Measurements from ENCODE around the gene TBX19.
"Not testable (repeated sequence)": the region's sequence is repeated elsewhere in the genome, so short reads cannot be mapped to it uniquely, and the experiment has no call there.

TBX19 gene

DNA sequence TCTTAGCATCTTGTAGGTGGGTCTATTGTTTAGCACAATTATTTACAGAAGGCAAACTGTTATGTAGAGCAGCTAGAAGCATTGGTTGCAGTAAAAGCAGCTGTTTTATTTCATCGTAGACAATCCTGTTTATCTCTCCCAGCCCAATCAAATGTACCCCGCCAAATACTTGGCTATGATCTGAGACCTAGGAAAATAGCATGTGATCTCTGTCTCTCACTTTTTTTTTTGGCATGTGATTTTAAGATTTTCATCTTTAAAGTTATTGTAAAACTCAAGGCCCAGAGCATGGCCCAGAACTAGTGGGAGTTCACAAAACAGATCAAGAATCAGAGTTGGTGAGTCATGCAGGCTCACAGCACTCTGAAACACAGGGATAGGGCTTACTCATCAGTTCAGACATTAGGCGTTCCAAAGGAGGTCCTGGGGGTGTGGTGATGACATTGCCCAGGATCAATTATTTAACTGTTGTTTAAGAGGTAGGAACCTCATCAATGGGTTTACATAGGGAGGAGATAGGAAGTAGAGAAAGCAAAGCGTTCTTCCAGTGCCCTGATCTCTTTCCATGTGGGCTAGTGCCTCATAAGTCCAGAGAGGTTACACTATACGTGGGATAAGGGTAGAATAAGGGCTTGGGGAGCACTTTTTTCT lies 40.2 kb downstream of the TBX19 start:
- DNase-seq (ENCODE audit: low read depth): no peak

DNA sequence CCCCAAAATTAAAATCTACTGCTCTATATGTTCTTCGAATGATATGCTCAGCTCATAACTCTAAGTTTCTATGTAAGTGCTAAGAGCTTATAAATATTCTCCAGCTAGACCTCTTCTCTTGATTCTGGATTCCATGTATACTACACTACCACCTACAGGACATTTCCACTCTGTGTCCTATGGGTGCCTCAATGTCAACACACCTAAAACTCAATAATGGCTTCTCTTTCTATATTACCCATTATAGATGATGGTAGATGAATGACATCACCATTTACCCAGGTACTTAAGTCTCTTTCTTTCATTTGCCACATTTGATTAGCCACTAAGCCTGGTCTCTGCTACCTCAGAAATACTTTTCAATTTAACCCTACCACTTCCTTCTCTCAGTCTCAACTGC lies 41.3 kb downstream of the TBX19 start:
- no peak for DNase-seq (ENCODE audit: low read depth)

DNA sequence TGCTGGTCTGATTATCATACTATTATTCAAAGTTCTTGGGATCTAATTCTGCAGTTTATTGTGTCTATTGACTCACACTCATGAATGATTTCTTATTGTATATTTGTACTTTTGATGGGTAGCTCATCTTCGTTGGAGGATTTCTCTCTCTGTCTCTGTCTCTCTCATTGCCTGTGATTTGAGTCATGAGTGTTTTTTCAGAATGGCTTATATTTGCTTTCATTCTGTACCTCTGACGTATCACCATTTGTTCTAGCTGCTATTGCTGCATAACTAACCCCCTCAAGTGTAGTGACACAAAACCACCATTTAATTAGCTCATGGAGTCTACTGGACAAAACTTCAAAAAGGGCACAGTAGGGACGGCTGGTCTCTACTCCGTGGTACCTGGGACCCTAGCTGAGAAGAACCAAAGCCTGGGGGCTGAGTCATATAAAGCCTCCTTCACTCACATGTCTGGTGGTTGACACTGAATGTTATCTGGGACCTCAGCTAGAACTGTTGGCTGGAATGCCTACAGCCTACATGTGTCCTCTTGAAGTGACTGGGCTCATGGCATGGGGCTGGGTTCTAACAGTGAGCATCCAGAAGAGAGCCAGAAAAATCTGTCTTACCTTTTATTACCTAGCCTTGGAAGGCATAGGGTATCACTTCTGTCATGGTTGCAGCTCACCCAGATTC lies 44.2 kb downstream of the TBX19 start:
- no peak for DNase-seq (ENCODE audit: low read depth)

DNA sequence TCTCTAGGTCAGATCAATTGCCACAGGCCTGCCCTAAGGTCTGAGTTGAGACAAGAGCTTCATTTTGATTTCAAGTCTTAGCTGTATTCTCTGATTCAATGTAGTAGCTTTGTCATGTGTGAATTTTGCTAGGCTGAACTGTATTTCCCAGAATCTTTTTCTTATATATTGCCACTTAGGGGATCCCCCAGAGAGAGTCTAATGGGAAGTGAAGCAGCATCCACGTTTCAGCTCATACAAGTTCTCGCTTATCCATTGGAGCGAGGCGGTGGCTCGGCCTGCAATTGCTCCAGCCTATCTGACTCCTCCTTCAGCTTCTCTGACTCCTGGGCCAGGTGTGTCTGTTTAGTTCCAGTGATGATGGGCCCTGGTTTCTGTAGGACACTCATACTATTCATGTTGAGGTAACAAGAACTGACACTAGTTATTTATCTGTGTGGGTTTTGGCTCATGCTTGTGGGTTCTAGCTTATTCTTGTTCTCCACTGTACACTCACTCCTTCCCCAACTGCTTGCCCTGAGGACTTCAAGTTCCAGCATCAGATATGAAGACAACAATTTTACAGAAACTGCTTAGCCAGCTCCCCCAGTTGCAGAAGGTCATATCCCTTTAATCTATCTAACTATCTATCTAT lies 48.2 kb downstream of the TBX19 start:
- DNase-seq (ENCODE audit: low read depth): no peak

- no peak for DNase-seq (ENCODE audit: low read depth)
Measured at GRCh38 chr1:168330285-168330684, 49.6 kb downstream of the TBX19 start.

DNA sequence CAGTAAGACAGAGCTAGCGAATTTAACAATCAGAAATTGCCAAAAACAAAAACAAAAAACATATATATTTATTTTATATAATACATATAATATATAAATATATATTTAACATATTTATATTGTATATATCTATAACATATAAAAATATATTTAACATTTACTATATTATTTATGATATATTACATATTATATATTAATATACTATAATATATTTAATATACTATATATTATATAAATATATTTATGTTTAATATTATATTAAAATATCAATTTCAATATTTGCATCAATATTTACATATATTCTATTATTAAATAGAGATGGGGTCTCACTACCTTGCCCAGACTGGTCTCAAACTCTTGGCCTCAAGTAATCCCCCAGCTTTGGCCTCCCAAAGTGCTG lies 50.9 kb downstream of the TBX19 start:
- no peak for DNase-seq (ENCODE audit: low read depth)

GRCh38 chr1:168333562-168334276 lies 53.0 kb downstream of the TBX19 start:
- DNase-seq (ENCODE audit: low read depth): no peak

- no peak for DNase-seq (ENCODE audit: low read depth)
Measured at GRCh38 chr1:168335500-168335899, 54.8 kb downstream of the TBX19 start.

DNA sequence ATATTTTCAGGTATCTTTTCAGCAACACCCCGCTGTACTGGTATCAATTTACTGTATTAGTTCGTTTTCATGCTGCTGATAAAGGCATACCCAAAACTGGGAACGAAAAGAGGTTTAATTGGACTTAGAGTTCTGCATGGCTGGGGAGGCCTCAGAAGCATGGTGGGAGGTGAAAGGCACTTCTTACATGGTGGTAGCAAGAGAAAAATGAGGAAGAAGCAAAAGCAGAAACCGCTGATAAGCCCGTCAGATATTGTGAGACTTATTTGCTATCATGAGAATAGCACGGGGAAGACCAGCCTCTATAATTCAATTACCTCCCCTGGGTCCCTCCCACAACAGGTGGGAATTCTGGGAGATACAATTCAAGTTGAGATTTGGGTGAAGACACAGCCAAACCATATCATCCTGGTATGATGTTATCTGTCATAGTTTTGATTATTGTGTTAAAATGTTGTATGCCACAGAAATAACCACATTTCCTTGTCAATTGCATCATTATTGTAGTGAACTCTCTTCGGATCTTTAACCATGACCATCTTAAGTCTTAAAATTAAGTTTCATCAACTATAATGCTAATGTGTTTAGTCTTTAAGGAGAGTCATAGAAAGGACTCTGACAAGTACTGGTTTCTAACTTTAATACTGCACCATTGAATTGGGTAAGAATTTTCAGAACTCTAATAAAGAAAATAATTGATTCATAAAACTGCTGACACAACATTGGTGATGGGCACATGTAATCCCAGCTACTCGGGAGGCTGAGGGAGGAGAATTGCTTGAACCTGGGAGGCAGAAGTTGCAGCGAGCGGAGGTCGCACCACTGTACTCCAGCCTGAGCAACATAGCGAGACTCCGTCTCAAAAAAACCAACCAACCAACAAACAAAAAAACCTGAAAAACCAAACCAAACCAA lies 58.2 kb downstream of the TBX19 start:
- DNase-seq (ENCODE audit: low read depth): no peak

GRCh38 chr1:168340781-168341482 lies 60.3 kb downstream of the TBX19 start:
- DNase-seq (ENCODE audit: low read depth): no peak

DNA sequence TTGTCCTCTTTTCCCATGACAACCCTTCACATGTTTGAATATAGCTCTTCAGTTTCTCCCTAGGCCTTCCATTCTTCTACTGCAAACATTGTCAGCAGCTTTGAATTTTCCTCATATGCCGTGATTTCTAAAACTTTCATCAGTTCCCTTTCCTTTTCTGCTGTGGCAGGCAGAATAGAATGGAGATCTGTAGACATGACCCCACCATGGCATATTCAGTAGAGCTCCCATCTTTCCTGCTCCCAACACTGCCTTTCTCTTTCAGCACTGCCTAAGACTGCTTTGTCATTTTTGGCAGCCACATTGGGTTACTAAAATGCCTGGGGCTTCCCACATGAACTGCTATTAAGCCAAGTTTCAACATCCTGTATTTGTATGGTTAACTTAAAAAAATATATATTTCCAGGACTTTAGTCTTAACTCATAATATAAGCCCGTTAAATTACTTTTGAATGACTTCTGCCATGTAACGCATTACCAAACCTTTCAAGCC lies 60.9 kb downstream of the TBX19 start:
- no peak for DNase-seq (ENCODE audit: low read depth)

DNA sequence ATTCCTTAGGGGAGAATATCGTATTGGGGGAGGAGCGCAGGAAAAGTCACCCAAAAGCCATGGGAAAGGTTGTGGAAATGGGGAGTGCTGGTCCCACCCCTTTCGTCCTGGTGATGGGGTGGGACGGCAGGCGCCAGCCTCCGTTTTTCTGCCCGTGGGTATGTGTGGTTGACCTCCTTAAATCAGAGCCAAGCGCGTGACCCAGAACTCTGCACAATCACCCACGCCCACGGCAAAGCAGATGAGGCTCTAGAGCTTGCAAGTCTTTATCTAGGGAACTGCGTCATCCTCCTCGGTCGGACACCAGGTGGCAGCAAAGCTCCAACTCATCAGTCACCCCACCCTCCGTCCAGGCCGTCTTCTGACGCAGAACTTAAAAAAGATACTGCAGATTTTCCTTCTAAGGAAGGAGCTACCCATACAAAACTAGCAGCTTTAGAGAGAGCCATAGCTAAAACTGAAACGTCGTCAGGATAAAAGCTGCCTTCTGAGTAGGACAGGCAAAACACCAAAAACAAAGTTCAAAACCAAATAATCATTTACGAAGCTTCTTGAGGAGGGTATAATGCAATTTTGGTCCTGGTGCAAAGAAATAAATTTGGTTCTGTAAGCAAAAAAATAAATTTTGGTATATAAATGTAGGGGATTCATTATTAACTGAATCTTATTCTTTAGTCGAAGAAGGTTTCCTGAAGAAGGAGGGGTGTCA lies 62.0 kb downstream of the TBX19 start:
- DNase-seq (ENCODE audit: low read depth): peak; percentile 58

- DNase-seq (ENCODE audit: low read depth): no peak
Measured at GRCh38 chr1:168343566-168343965, 62.9 kb downstream of the TBX19 start.

- no peak for DNase-seq (ENCODE audit: low read depth)
Measured at GRCh38 chr1:168344517-168344916, 63.8 kb downstream of the TBX19 start.

DNA sequence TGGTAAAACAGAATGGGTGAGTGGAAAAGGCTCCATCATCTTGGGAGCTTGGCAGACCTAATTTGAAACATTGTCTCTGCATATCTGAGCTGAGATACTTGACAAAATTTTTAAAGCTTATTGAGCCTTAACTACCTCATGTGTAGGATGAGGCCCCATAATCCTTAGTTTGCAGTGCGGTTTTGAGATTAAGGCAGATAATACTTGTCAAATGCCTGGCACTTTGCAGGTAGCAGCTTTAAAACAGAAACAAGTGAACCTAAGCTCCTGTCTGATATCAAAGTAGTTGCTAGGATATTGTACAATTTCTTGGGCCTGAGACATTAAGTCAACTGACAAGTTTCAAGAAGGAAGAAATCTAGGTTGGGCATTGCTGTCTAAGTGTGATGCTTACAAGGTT lies 65.3 kb downstream of the TBX19 start:
- no peak for DNase-seq (ENCODE audit: low read depth)

GRCh38 chr1:168347630-168348029 lies 67.0 kb downstream of the TBX19 start:
- no peak for DNase-seq (ENCODE audit: low read depth)

DNA sequence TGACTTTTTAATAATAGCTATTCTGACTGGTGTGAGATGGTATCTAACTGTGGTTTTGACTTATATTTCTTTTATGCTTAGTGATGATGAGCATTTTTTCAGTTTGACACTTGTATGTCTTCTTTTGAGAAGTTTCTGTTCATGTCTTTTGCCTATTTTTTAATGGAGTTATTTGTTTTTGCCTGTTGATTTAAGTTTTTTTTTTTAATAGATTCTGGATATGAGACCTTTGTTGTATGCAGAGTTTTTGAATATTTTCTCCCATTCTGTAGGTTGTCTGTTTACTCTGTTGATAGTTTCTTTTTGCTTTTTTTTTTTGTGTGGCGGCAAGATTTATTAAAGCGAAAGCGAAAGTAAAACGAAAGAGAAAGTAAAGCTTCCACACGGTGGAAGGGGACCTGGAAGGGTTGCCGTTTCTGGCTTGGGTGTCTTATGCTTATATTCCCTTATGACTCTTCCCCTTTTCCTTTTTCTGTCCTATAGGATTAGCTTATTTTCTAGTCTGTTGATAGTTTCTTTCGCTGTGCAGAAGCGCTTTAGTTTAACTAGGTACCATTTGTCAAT lies 67.6 kb downstream of the TBX19 start:
- no peak for DNase-seq (ENCODE audit: low read depth)

GRCh38 chr1:168354335-168355269 lies 73.9 kb downstream of the TBX19 start:
- DNase-seq (ENCODE audit: low read depth): not testable (repeated sequence)

All from stimulated activated CD8-positive, alpha-beta memory T cell treated with anti-CD3 and anti-CD28 coated beads, Interleukin-15, amount 100 ng/mL, for 24 hours (primary cell).